ENCODE results near the gene SIRT4. TPM values are rescaled to one million over a fixed set of nuclear protein-coding genes. Genes with fewer than 3 reads are reported as not detected.
"Not testable (repeated sequence)": the region's sequence is repeated elsewhere in the genome, so short reads cannot be mapped to it uniquely, and the experiment has no call there.

Gene SIRT4
- polyA plus RNA-seq (2014; cell fraction: cytosol; rRNA removed): 3.7 and 4.6 TPM in 2 replicates
- 0.33 and 2.4 TPM in 2 replicates for polyA plus RNA-seq (2014; cell fraction: nucleus; rRNA removed)

- peak; percentile 94 for DNase-seq (ENCODE audit: low spot score)
Measured at GRCh38 chr12:120301962-120302815, at the start of gene SIRT4. SIRT4 (plus strand) TSS chr12:120302321; CDS start chr12:120303562, 1,241 bp downstream.

GRCh38 chr12:120253313-120253712 lies 48.8 kb upstream of the SIRT4 start:
- not testable (repeated sequence) for DNase-seq (ENCODE audit: low spot score)

GRCh38 chr12:120254809-120255208 lies 47.3 kb upstream of the SIRT4 start:
- no peak for DNase-seq (ENCODE audit: low spot score)

GRCh38 chr12:120257041-120257821 lies 44.9 kb upstream of the SIRT4 start:
- no peak for DNase-seq (ENCODE audit: low spot score)

GRCh38 chr12:120258323-120258896 lies 43.7 kb upstream of the SIRT4 start:
- DNase-seq (ENCODE audit: low spot score): no peak

GRCh38 chr12:120259418-120260202 lies 42.5 kb upstream of the SIRT4 start:
- DNase-seq (ENCODE audit: low spot score): no peak

- no peak for DNase-seq (ENCODE audit: low spot score)
Measured at GRCh38 chr12:120260607-120261006, 41.5 kb upstream of the SIRT4 start.

- DNase-seq (ENCODE audit: low spot score): no peak
Measured at GRCh38 chr12:120261951-120262851, 39.9 kb upstream of the SIRT4 start.

GRCh38 chr12:120262852-120263747 lies 39.0 kb upstream of the SIRT4 start:
- no peak for DNase-seq (ENCODE audit: low spot score)

- no peak for DNase-seq (ENCODE audit: low spot score)
Measured at GRCh38 chr12:120263748-120264085, 38.4 kb upstream of the SIRT4 start.

GRCh38 chr12:120264086-120264903 lies 37.8 kb upstream of the SIRT4 start:
- DNase-seq (ENCODE audit: low spot score): no peak

- DNase-seq (ENCODE audit: low spot score): no peak
Measured at GRCh38 chr12:120264904-120265472, 37.1 kb upstream of the SIRT4 start.

GRCh38 chr12:120265473-120266179 lies 36.5 kb upstream of the SIRT4 start, which contains the start of gene PXN:
PXN (minus strand) TSS chr12:120265730; CDS start chr12:120265629, 101 bp downstream.
- DNase-seq (ENCODE audit: low spot score): peak; percentile 71

- no peak for DNase-seq (ENCODE audit: low spot score)
Measured at GRCh38 chr12:120266180-120266870, 35.8 kb upstream of the SIRT4 start.

- DNase-seq (ENCODE audit: low spot score): no peak
Measured at GRCh38 chr12:120267736-120268135, 34.4 kb upstream of the SIRT4 start.

GRCh38 chr12:120276734-120277133 lies 25.4 kb upstream of the SIRT4 start:
- DNase-seq (ENCODE audit: low spot score): no peak

All from SK-N-DZ (cell line).